Prostate gland (tissue), 2 donors: ENCODE results near the gene IQCM.

ENCODE experiments used
- POLR2A ChIP-seq: fragments of 450-650 bp; IDR thresholded peaks from one replicate; pipeline ENCODE4 v1.6.1; 2016; ENCODE audit warnings: antibody characterized with exemption, mild to moderate bottlenecking
- POLR2AphosphoS5 ChIP-seq: sonication (generic); formaldehyde crosslinking; IDR thresholded peaks from one replicate; pipeline ENCODE4 v1.6.1; 2017; ENCODE audit warnings: antibody characterized with exemption
- TF ChIP-seq, protein P1 (sequence below), 4 experiments: fragments of 200-600 bp in 2 of 4; fragments of 450-650 bp in 2 of 4; sonication (generic) in 2 of 4; IDR thresholded peaks; 1 replicate in 3 of 4; 2 replicates in 1 of 4; pipeline ENCODE4 v1.5.1; 2016 to 2019; ENCODE audit warnings: antibody characterized with exemption in 4 of 4, mild to moderate bottlenecking in 2 of 4, moderate library complexity in 2 of 4

DNA sequence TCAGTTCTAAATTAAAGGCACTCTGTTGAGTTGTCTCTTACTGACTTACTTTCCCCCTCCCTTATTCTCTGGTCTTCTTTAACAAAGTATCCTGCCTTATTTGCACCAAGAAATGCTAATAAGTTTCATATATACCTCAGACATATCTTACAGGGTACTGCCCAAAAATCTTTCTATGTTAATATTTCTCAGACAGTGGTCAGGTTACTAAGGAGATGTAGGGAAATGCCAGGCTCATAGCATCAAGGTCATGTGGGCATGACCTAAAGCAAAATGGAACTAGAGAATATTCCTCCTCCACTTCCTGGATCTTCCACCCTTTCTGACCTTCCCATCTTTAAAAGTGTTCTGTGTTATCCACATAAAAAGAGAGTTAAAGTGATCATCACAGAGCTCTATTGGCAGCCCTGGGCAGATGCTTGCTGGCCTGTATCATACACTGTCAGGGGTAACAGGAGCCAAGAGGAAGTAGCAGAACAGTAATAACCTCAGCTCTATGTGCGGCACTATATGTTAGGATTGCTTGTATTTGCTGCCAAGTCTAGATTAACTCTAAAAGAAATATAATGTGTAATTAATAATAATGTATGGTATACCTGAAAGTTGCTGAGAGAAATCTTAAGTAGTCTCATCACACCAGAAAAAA, 74.3 kb downstream of the IQCM start:
- TF ChIP-seq, protein P1, sequence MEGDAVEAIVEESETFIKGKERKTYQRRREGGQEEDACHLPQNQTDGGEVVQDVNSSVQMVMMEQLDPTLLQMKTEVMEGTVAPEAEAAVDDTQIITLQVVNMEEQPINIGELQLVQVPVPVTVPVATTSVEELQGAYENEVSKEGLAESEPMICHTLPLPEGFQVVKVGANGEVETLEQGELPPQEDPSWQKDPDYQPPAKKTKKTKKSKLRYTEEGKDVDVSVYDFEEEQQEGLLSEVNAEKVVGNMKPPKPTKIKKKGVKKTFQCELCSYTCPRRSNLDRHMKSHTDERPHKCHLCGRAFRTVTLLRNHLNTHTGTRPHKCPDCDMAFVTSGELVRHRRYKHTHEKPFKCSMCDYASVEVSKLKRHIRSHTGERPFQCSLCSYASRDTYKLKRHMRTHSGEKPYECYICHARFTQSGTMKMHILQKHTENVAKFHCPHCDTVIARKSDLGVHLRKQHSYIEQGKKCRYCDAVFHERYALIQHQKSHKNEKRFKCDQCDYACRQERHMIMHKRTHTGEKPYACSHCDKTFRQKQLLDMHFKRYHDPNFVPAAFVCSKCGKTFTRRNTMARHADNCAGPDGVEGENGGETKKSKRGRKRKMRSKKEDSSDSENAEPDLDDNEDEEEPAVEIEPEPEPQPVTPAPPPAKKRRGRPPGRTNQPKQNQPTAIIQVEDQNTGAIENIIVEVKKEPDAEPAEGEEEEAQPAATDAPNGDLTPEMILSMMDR (IDR thresholded peaks at IDR 0.05): no peak
- TF ChIP-seq POLR2A: no peak
- TF ChIP-seq POLR2AphosphoS5: no peak
